Esophagus squamous epithelium (tissue), 5 donors: Measurements from ENCODE around the gene SEMA6B. TPM values are rescaled to one million over a fixed set of nuclear protein-coding genes. Genes with fewer than 3 reads are reported as not detected.

Source experiments
- DNase-seq: peaks from one replicate; lab custom pipeline; 2025; lab: John Stamatoyannopoulos, UW
- H3K27ac ChIP-seq, 4 donors: fragments of 200-600 bp; sonication (generic); one replicate each; pipeline ENCODE4 v1.5.1; 2016 to 2019; ENCODE audit warnings: mild to moderate bottlenecking in 1 of 4
- H3K27me3 ChIP-seq, 4 donors: fragments of 200-600 bp; sonication (generic); 1 replicate in 3 of 4; 2 replicates in 1 of 4; pipeline versions ENCODE4 v1.5.1 to v1.6.0; 2017 to 2021; ENCODE audit warnings: antibody characterized with exemption in 1 of 4
- H3K36me3 ChIP-seq, 3 donors: fragments of 200-600 bp; sonication (generic); one replicate each; pipeline ENCODE4 v1.5.1; 2016 to 2019
- H3K4me1 ChIP-seq, 3 donors: fragments of 200-600 bp; sonication (generic); one replicate each; pipeline ENCODE4 v1.5.1; 2017 to 2019
- H3K4me3 ChIP-seq, 4 donors: fragments of 200-600 bp; sonication (generic); 1 replicate in 3 of 4; 2 replicates in 1 of 4; pipeline ENCODE4 v1.5.1; 2016 to 2019; ENCODE audit warnings: mild to moderate bottlenecking in 2 of 4, moderate library complexity in 1 of 4
- H3K9me3 ChIP-seq, 3 donors: fragments of 200-600 bp; sonication (generic); one replicate each; pipeline ENCODE4 v1.5.1; 2016 to 2019
- POLR2A ChIP-seq, 4 donors: fragments of 450-650 bp; IDR thresholded peaks; one replicate each; pipeline ENCODE4 v1.6.1; 2017; ENCODE audit warnings: antibody characterized with exemption in 4 of 4, mild to moderate bottlenecking in 4 of 4, moderate library complexity in 3 of 4
- WGBS, 2 donors: methylation state at CpG; one replicate each; pipeline ENCODE4 v1.1.5; 2018; 5-methylcytosine and 5-hydroxymethylcytosine counted together
- intact Hi-C: fragments of 100-400 bp; cut with DNase I; formaldehyde crosslinking; loops from one replicate; pipeline ENCODE4 v1.15.0; 2022
- total RNA-seq, 4 donors: library from RNA; depleted of rRNA; stranded (reverse); fragments of >200 nt; gene quantifications; one replicate each; pipeline ENCODE4 v1.1.0, GENCODE V29; 2016
- TF ChIP-seq, protein P1 (sequence below), 6 experiments: fragments of 450-650 bp in 4 of 6; fragments of 200-600 bp in 2 of 6; sonication (generic) in 2 of 6; IDR thresholded peaks; one replicate each; pipeline ENCODE4 v1.5.1; 2016 to 2019; ENCODE audit warnings: antibody characterized with exemption in 6 of 6, mild to moderate bottlenecking in 4 of 6, moderate library complexity in 4 of 6
- donor health status: DM: yes; HTN: yes; CAD: no.

SEMA6B gene
- total RNA-seq, 4 donors from 2014 or later: 0.61 to 4.3 (median 1.8) TPM

- Histone ChIP-seq H3K27me3 (peaks cover 0 to 14% (median 0%) of the 10 kb centered on the region in 4 donors), H3K36me3 (no peaks in the 10 kb centered on the region), H3K9me3 (no peaks in the 10 kb centered on the region), H3K27ac (no peak overlapping the region), H3K4me3 (no peak overlapping the region), H3K4me1 (peaks cover 18 to 23% (median 20%) of the 10 kb centered on the region in 3 donors)
- no peak for TF ChIP-seq POLR2A (IDR thresholded peaks at IDR 0.05)
- TF ChIP-seq, protein P1, sequence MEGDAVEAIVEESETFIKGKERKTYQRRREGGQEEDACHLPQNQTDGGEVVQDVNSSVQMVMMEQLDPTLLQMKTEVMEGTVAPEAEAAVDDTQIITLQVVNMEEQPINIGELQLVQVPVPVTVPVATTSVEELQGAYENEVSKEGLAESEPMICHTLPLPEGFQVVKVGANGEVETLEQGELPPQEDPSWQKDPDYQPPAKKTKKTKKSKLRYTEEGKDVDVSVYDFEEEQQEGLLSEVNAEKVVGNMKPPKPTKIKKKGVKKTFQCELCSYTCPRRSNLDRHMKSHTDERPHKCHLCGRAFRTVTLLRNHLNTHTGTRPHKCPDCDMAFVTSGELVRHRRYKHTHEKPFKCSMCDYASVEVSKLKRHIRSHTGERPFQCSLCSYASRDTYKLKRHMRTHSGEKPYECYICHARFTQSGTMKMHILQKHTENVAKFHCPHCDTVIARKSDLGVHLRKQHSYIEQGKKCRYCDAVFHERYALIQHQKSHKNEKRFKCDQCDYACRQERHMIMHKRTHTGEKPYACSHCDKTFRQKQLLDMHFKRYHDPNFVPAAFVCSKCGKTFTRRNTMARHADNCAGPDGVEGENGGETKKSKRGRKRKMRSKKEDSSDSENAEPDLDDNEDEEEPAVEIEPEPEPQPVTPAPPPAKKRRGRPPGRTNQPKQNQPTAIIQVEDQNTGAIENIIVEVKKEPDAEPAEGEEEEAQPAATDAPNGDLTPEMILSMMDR (IDR thresholded peaks at IDR 0.05): no peak
- DNase-seq: no peak
- intact Hi-C loops: no loop called here
- WGBS, 2 donors: 79 to 85% methylated on average over 5 of the region's 5 CpGs
Measured at GRCh38 chr19:4521888-4522242, 37.6 kb downstream of the SEMA6B start.

GRCh38 chr19:4521170-4521887, 38.2 kb downstream of the SEMA6B start:
- Histone ChIP-seq H3K27ac (no peak overlapping the region), H3K4me3 (no peak overlapping the region), H3K36me3 (no peaks in the 10 kb centered on the region), H3K27me3 (peaks cover 0 to 17% (median 0%) of the 10 kb centered on the region in 4 donors), H3K9me3 (no peaks in the 10 kb centered on the region), H3K4me1 (peaks cover 18 to 26% (median 20%) of the 10 kb centered on the region in 3 donors)
- 69 to 78% methylated on average over 7 to 11 of the region's 11 CpGs for WGBS, 2 donors
- DNase-seq: no peak
- TF ChIP-seq, protein P1 (IDR thresholded peaks at IDR 0.05): no peak
- TF ChIP-seq POLR2A (IDR thresholded peaks at IDR 0.05): no peak
- intact Hi-C loops: no loop called here

DNA sequence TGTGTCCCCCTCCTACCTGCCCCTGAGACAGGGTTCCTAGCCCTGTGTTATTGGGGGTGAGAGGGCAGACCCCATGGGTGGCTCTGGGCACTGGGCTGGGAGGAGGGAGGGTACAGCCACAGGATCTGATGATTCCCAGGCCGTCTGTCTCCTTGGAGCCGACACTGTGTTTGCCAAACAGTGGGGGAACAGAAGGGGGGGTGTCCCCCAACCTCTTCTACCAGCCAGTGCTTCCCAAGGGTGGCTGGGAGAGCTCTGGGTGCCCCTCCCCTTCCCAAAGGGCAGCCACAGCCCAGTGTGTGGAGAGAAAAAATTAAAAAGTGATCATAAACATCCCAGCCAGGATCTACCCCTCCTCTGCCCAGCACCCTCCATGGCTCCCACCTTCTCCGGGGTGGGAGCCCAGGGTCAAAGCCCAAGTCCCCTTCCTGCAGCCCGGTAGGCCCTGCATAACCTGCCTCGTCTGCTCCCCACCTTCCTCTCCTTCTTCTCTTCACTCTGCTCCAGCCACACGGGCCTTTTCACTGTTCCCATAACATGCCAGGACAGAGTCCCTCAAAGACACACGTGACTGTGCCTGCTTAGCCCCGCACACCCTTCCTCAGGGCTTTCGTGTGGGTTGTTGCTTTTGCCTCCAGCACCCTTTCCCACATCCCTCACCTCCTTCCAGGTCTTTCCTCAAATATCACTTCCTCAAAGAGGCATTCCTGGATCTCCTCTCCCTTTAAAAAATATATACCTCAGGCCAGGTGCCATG, 39.8 kb downstream of the SEMA6B start:
- WGBS, 2 donors: 11 to 19% methylated on average over 9 of the region's 9 CpGs
- DNase-seq: no peak
- Histone ChIP-seq H3K4me1 (peaks cover 18 to 26% (median 20%) of the 10 kb centered on the region in 3 donors), H3K4me3 (no peak overlapping the region), H3K27ac (peak overlapping the region; percentile 72 to 87 (median 77)), H3K36me3 (no peaks in the 10 kb centered on the region), H3K9me3 (no peaks in the 10 kb centered on the region), H3K27me3 (peaks cover 0 to 17% (median 0%) of the 10 kb centered on the region in 4 donors)
- intact Hi-C loops: no loop called here
- TF ChIP-seq, protein P1 (IDR thresholded peaks at IDR 0.05): no peak
- TF ChIP-seq POLR2A (IDR thresholded peaks at IDR 0.05): peak in 1 of 4 donors; percentile 13

DNA sequence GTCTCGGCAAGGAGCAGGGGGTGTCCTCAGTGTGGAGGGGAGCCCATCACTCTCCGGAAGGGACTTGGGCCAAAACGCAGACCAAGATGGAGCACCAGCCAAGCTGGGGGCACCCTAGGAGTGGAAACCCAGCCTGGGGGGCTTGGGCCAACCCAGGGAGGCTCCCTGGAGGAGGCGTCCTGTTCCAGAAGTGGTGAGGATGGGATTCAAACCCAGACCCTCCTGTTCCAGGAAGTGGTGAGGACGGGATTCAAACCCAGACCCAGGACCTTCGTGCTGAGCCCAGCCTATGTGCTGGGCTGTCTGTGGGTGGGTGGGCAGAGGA, 40.4 kb downstream of the SEMA6B start:
- DNase-seq: no peak
- peak overlapping the region; percentile 72 to 87 (median 77) for H3K27ac ChIP-seq
- intact Hi-C loops: no loop called here
- peaks cover 0 to 17% (median 0%) of the 10 kb centered on the region in 4 donors for H3K27me3 ChIP-seq
- H3K4me1 ChIP-seq: peaks cover 18 to 26% (median 20%) of the 10 kb centered on the region in 3 donors
- no peak overlapping the region for H3K4me3 ChIP-seq
- H3K9me3 ChIP-seq: no peaks in the 10 kb centered on the region
- no peaks in the 10 kb centered on the region for H3K36me3 ChIP-seq
- 95% methylated on average over 4 of the region's 6 CpGs; no CpG with 5 or more reads in 1 of the 2 donors for WGBS, 2 donors
- TF ChIP-seq, protein P1 (IDR thresholded peaks at IDR 0.05): no peak
- TF ChIP-seq POLR2A (IDR thresholded peaks at IDR 0.05): no peak
